NB4 (cell line): ENCODE data around the gene ANKRD33B.

Experiments
- CTCF ChIP-seq: IDR thresholded peaks from one replicate; pipeline ENCODE4 v1.5.1; 2012; ENCODE audit warnings: low read depth, low read length
- MAX ChIP-seq: IDR thresholded peaks from 2 replicates; pipeline ENCODE4 v1.6.1; 2011; ENCODE audit warnings: low read depth, low read length
- POLR2A ChIP-seq: IDR thresholded peaks from 2 replicates; pipeline ENCODE4 v1.6.1; 2011; ENCODE audit warnings: mild to moderate bottlenecking; ENCODE audit not compliant: insufficient read length; ENCODE audit errors: extremely low read depth

- TF ChIP-seq POLR2A (no peak), CTCF (no peak), MAX (no peak)
These were observed 60.3 kb downstream of the ANKRD33B start for GRCh38 chr5:10624206-10624605.
